Calu3 (cell line): Measurements from ENCODE around the gene PDE6H. TPM values are rescaled to one million over a fixed set of nuclear protein-coding genes. Genes with fewer than 3 reads are reported as not detected.
A peak's percentile ranks its signal among the peaks of the same experiment; 100 is the strongest.

ENCODE experiments used
- BruUV-seq: library from RNA; stranded (reverse); fragments of 400-500 nt; replicated peaks from 2 replicates; lab custom pipeline; 2021; lab: Mats Ljungman, UMichigan
- CTCF ChIA-PET: fragments of 300-600 bp; sonication (Branson Sonifier 250); formaldehyde crosslinking; loops from one replicate; lab custom pipeline; 2022; ENCODE audit warnings: antibody characterized with exemption; lab: Charles Lee
- DNase-seq: peaks from one replicate; pipeline ENCODE4 v3.0.0; 2022
- H3K27ac Mint-ChIP-seq: one replicate; pipeline ENCODE4 v1.8.0; 2022; ENCODE audit warnings: mixed read lengths; ENCODE audit not compliant: unreplicated experiment
- H3K27me3 Mint-ChIP-seq: one replicate; pipeline ENCODE4 v1.8.0; 2022; ENCODE audit warnings: mixed read lengths; ENCODE audit not compliant: unreplicated experiment
- H3K36me3 Mint-ChIP-seq: one replicate; pipeline ENCODE4 v1.8.0; 2022; ENCODE audit warnings: mild to moderate bottlenecking, moderate library complexity, mixed read lengths; ENCODE audit not compliant: insufficient read depth, unreplicated experiment
- H3K4me1 Mint-ChIP-seq: one replicate; pipeline ENCODE4 v1.8.0; 2022; ENCODE audit warnings: mild to moderate bottlenecking, low read depth, mixed read lengths; ENCODE audit not compliant: unreplicated experiment
- H3K4me3 Mint-ChIP-seq: one replicate; pipeline ENCODE4 v1.8.0; 2022; ENCODE audit warnings: mild to moderate bottlenecking, low read depth, moderate library complexity, mixed read lengths; ENCODE audit not compliant: unreplicated experiment
- H3K9me3 Mint-ChIP-seq: one replicate; pipeline ENCODE4 v1.8.0; 2022; ENCODE audit warnings: low read depth, mixed read lengths; ENCODE audit not compliant: unreplicated experiment
- intact Hi-C: fragments of 100-400 bp; cut with micrococcal nuclease; formaldehyde crosslinking; loops from one replicate; pipeline ENCODE4 v1.10.0; 2022; ENCODE audit not compliant: unreplicated experiment
- total RNA-seq: library from RNA; stranded (reverse); gene quantifications from 2 replicates; pipeline ENCODE4 v1.2.3, GENCODE V29; 2022
- TF ChIP-seq, protein P1 (sequence below): fragments of 200-600 bp; IDR thresholded peaks from one replicate; pipeline ENCODE4 v1.8.0; 2022; ENCODE audit warnings: antibody characterized with exemption; ENCODE audit not compliant: unreplicated experiment

Gene PDE6H
- total RNA-seq, 1 experiment from 2014 or later = not detected

DNA sequence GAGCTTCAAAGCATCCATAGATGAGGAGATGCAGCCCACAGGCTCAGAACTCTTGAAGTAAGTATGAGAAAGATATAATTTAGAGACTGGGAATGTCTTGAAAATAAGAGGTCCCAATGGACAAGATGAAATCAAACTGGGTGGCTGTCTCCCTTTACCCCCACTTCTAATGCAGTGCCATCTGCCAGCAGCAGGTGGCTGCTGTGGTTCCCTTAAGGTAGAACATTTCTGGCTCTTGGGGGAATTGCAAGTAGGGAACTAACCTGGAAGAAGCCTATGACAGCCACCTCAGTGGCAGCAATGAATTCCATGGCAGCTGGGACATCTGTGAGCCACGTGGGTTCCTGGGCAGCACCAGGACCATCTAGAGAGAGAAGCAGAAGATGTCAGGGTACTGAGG is 35.2 kb upstream of the PDE6H start:
- H3K9me3 Mint-ChIP-seq = peaks cover 4% of the 10 kb centered on the region
- peaks cover 36% of the 10 kb centered on the region for H3K4me1 Mint-ChIP-seq
- H3K4me3 Mint-ChIP-seq = no peak overlapping the region
- peaks cover 11% of the 10 kb centered on the region for H3K36me3 Mint-ChIP-seq
- intact Hi-C loops = no loop called here
- TF ChIP-seq, protein P1, sequence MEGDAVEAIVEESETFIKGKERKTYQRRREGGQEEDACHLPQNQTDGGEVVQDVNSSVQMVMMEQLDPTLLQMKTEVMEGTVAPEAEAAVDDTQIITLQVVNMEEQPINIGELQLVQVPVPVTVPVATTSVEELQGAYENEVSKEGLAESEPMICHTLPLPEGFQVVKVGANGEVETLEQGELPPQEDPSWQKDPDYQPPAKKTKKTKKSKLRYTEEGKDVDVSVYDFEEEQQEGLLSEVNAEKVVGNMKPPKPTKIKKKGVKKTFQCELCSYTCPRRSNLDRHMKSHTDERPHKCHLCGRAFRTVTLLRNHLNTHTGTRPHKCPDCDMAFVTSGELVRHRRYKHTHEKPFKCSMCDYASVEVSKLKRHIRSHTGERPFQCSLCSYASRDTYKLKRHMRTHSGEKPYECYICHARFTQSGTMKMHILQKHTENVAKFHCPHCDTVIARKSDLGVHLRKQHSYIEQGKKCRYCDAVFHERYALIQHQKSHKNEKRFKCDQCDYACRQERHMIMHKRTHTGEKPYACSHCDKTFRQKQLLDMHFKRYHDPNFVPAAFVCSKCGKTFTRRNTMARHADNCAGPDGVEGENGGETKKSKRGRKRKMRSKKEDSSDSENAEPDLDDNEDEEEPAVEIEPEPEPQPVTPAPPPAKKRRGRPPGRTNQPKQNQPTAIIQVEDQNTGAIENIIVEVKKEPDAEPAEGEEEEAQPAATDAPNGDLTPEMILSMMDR = peak; percentile 22
- no peak overlapping the region for H3K27ac Mint-ChIP-seq
- CTCF ChIA-PET = interaction anchor here (0.6 to 1.0 kb wide), 3 partner anchors 9 to 58 kb away, joined by 3 read pairs; no protein-coding TSS in a partner anchor
- DNase-seq = no peak
- H3K27me3 Mint-ChIP-seq = no peaks in the 10 kb centered on the region
- no TSS peak for BruUV-seq

DNA sequence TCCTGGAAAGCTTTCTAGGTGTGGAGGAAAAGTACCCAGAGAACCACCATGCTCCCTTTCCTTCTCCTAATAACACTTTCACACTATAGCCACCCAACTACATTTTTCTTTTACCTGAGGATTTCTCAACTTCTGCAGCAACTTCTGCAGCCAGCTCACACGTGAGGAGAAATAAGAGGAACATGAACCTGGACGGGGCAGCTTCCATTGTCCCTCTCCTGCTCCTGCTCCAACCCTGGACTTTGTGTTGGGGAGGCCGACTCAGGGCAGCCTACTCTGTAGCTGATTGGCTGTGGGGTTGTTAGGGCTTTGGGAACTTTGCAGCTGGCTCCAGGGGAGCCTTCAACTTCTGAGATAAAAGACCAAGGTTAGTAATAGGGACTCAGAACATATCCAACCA is 34.5 kb upstream of the PDE6H start, which contains the start of gene ERP27:
Gene ERP27, minus strand, starts transcription at position 237 of the 400 bp plus-strand sequence. Its CDS starts 29 bp downstream, at position 208.
- H3K27ac Mint-ChIP-seq = no peak within 1 kb of the TSS
- intact Hi-C loops = no loop called here
- no peaks in the 10 kb centered on the region for H3K9me3 Mint-ChIP-seq
- CTCF ChIA-PET = interaction anchor here (0.8 to 1.0 kb wide), 2 partner anchors 10 to 57 kb away, joined by 3 read pairs; no protein-coding TSS in a partner anchor
- TF ChIP-seq, protein P1 = no peak
- peaks cover 30% of the 10 kb centered on the region for H3K4me1 Mint-ChIP-seq
- DNase-seq = no peak
- H3K36me3 Mint-ChIP-seq = peaks cover 11% of the 10 kb centered on the region
- no peaks in the 10 kb centered on the region for H3K27me3 Mint-ChIP-seq
- no TSS peak for BruUV-seq
- no peak within 1 kb of the TSS for H3K4me3 Mint-ChIP-seq

DNA sequence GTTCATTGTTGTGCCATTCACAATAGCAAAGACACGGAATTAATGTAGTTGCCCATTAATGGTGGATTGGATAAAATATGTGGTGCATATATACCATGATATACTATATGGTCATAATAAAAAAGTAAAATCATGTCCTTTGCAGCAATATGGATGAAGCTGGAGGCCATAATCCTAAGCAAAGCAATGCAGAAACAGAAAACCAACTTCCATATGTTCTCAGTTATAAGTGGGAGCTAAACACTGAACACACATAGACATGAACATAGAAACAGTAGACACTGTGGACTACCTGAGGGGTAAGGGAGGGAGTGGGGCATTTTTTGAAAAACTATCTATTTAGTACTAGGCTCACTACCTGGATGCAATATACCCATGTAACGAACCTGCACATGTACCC is 31.5 kb upstream of the PDE6H start:
- intact Hi-C loops = no loop called here
- no TSS peak for BruUV-seq

DNA sequence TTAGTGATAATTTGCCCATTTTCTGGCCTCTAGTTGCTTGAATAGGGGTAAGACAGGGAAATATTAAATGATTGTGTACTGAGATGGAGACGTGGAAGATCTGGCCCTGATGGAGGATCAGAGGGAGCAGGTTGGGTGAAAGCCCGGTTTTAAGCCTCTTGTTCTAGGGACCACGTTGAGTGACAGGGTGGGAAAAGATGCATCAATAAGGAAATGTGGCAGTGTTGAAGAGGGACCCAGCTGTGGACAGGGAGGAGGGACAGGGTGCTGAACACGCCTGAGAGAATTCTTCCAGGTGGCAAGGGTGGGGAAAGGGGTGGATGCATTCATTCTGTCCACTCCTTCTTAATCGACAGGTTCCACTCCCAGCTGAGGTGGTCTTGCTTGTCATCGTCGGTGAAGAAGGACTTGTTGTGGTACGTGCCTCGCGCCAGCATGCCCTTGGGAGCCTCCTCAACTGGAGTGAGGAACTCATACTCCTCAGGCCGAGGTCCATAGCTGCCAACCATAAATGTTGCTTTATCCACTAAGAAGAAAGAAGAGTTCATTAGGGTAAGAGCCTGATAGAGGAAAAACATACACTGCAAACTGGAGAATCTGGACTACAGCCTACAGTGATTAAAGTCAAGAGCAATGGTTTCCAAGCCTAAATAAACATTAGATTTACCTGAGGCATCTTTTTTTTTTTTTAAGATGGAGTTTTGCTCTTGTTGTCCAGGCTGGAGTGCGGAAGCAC is 30.5 kb upstream of the PDE6H start:
- Mint-ChIP-seq H3K27me3 (no peaks in the 10 kb centered on the region), H3K4me1 (peaks cover 11% of the 10 kb centered on the region), H3K27ac (no peak overlapping the region), H3K4me3 (no peak overlapping the region), H3K36me3 (peaks cover 4% of the 10 kb centered on the region), H3K9me3 (no peaks in the 10 kb centered on the region)
- BruUV-seq = TSS peak; percentile 32
- TF ChIP-seq, protein P1 = no peak
- intact Hi-C loops = no loop called here
- CTCF ChIA-PET = no interaction called here
- no peak for DNase-seq

More for the DNA sequence above, 31.5 kb upstream of the PDE6H start:
- Mint-ChIP-seq H3K36me3 (peaks cover 4% of the 10 kb centered on the region), H3K4me3 (no peak overlapping the region), H3K27ac (no peak overlapping the region), H3K27me3 (no peaks in the 10 kb centered on the region), H3K4me1 (peaks cover 1% of the 10 kb centered on the region), H3K9me3 (no peaks in the 10 kb centered on the region)
- DNase-seq = no peak
- CTCF ChIA-PET = no interaction called here
- TF ChIP-seq, protein P1 = no peak
